Activated T-helper 1 cell treated with Interleukin-2 at 50 U/mL for 16 hours (primary cell): ENCODE results near the gene HECTD4.
"Not testable (repeated sequence)": the region's sequence is repeated elsewhere in the genome, so short reads cannot be mapped to it uniquely, and the experiment has no call there.

Source experiments
- DNase-seq: peaks from one replicate; pipeline ENCODE4 v3.0.0-alpha.2; 2020; ENCODE audit warnings: low read depth

HECTD4 gene

GRCh38 chr12:112407683-112408082 lies 25.5 kb upstream of the HECTD4 start:
- DNase-seq, result not testable (repeated sequence)

GRCh38 chr12:112406519-112407488 lies 24.6 kb upstream of the HECTD4 start:
- DNase-seq, result no peak

GRCh38 chr12:112401903-112402498 lies 19.8 kb upstream of the HECTD4 start:
- DNase-seq, result no peak

- no peak for DNase-seq
Measured at GRCh38 chr12:112401054-112401453, 18.8 kb upstream of the HECTD4 start.

- DNase-seq, result no peak
Measured at GRCh38 chr12:112393328-112393727, 11.1 kb upstream of the HECTD4 start.

GRCh38 chr12:112389922-112390654 lies 7.9 kb upstream of the HECTD4 start:
- not testable (repeated sequence) for DNase-seq

- DNase-seq, result no peak
Measured at GRCh38 chr12:112389228-112389627, 7.0 kb upstream of the HECTD4 start.

- DNase-seq, result no peak
Measured at GRCh38 chr12:112386726-112387125, 4.5 kb upstream of the HECTD4 start.

- no peak for DNase-seq
Measured at GRCh38 chr12:112382866-112383265, 635 bp upstream of the HECTD4 start.

GRCh38 chr12:112381406-112381882 lies 787 bp downstream of the HECTD4 start:
- peak; percentile 23 for DNase-seq

GRCh38 chr12:112380663-112381405 lies 1.4 kb downstream of the HECTD4 start:
- DNase-seq, result no peak

GRCh38 chr12:112375105-112375504 lies 7.1 kb downstream of the HECTD4 start:
- DNase-seq, result no peak

GRCh38 chr12:112374166-112374740 lies 8.0 kb downstream of the HECTD4 start:
- DNase-seq, result no peak

- no peak for DNase-seq
Measured at GRCh38 chr12:112370868-112371510, 11.2 kb downstream of the HECTD4 start.

GRCh38 chr12:112370199-112370598 lies 12.0 kb downstream of the HECTD4 start:
- no peak for DNase-seq

GRCh38 chr12:112368856-112369255 lies 13.4 kb downstream of the HECTD4 start:
- DNase-seq, result no peak

GRCh38 chr12:112367965-112368364 lies 14.3 kb downstream of the HECTD4 start:
- no peak for DNase-seq

GRCh38 chr12:112362310-112362709 lies 19.9 kb downstream of the HECTD4 start:
- DNase-seq, result no peak

GRCh38 chr12:112361271-112361670 lies 21.0 kb downstream of the HECTD4 start:
- DNase-seq, result no peak

GRCh38 chr12:112359290-112359689 lies 22.9 kb downstream of the HECTD4 start:
- no peak for DNase-seq

- DNase-seq, result no peak
Measured at GRCh38 chr12:112357214-112357613, 25.0 kb downstream of the HECTD4 start.
